ENCODE results near the gene WDR7. TPM values are rescaled to one million over a fixed set of nuclear protein-coding genes. Genes with fewer than 3 reads are reported as not detected.

The WDR7 gene
- total and polyA plus RNA-seq, 10 of the 15 experiments (the other 5 are each of a cell fraction or from before 2014, with no cell fraction given), result 2.8 to 16.5 (median 11.7) TPM

GRCh38 chr18:56672391-56672790 lies 21.2 kb downstream of the WDR7 start:
- RAD21 ChIA-PET (ENCODE audit: unreplicated experiment), result no interaction called here
- no peaks in the 10 kb centered on the region for H4K20me1 ChIP-seq (ENCODE audit: control insufficient read depth, insufficient read depth)
- intact Hi-C loops (cut with micrococcal nuclease; ENCODE audit: unreplicated experiment), result no loop called here
- WGBS (ENCODE audit: insufficient coverage, insufficient replicate concordance, low lambda C conversion rate, missing lambda C conversion rate), result 80% methylated on average over 8 of the region's 8 CpGs
- no peak for FAIRE-seq
- no peak overlapping the region for H3K27ac ChIP-seq (ENCODE audit: control insufficient read depth, insufficient read depth)
- no TSS peak for BruUV-seq (replicated peaks)
- H3K9ac ChIP-seq (ENCODE audit: control insufficient read depth, insufficient read depth, low read length), result no peak overlapping the region
- SMC1A ChIA-PET (ENCODE audit: uncharacterized antibody, unreplicated experiment), result no interaction called here
- H3K4me3 ChIP-seq, result no peak overlapping the region
- peaks cover 2% of the 10 kb centered on the region; the same call in 1 of the 2 replicates for H3K79me2 ChIP-seq (ENCODE audit: control insufficient read depth, insufficient read depth, low read length)
- CTCF ChIA-PET, result no interaction called here
- in situ Hi-C loops (cut with MboI), result no loop called here
- H3K27me3 ChIP-seq (replicated peaks in 1 of 2; ENCODE audit: control insufficient read depth in 2 of 2, insufficient read depth in 2 of 2, low read length in 1 of 2), result no peaks in the 10 kb centered on the region
- no peak for ATAC-seq
- no peaks in the 10 kb centered on the region for H3K9me3 ChIP-seq (replicated peaks; ENCODE audit: control insufficient read depth, insufficient read depth, low read length)
- H3K4me2 ChIP-seq (ENCODE audit: control insufficient read depth, insufficient read depth), result no peak overlapping the region
- no peak for TF ChIP-seq POU2F2 (IDR thresholded peaks at IDR 0.05; ENCODE audit: borderline replicate concordance, low read depth, low read length)
- no peak for TF ChIP-seq POLR2A (IDR thresholded peaks at IDR 0.05; ENCODE audit: low read depth, low read length)
- TF ChIP-seq NFYA (IDR thresholded peaks at IDR 0.05; ENCODE audit: borderline replicate concordance, low read depth, low read length), result no peak
- TF ChIP-seq, protein P1, sequence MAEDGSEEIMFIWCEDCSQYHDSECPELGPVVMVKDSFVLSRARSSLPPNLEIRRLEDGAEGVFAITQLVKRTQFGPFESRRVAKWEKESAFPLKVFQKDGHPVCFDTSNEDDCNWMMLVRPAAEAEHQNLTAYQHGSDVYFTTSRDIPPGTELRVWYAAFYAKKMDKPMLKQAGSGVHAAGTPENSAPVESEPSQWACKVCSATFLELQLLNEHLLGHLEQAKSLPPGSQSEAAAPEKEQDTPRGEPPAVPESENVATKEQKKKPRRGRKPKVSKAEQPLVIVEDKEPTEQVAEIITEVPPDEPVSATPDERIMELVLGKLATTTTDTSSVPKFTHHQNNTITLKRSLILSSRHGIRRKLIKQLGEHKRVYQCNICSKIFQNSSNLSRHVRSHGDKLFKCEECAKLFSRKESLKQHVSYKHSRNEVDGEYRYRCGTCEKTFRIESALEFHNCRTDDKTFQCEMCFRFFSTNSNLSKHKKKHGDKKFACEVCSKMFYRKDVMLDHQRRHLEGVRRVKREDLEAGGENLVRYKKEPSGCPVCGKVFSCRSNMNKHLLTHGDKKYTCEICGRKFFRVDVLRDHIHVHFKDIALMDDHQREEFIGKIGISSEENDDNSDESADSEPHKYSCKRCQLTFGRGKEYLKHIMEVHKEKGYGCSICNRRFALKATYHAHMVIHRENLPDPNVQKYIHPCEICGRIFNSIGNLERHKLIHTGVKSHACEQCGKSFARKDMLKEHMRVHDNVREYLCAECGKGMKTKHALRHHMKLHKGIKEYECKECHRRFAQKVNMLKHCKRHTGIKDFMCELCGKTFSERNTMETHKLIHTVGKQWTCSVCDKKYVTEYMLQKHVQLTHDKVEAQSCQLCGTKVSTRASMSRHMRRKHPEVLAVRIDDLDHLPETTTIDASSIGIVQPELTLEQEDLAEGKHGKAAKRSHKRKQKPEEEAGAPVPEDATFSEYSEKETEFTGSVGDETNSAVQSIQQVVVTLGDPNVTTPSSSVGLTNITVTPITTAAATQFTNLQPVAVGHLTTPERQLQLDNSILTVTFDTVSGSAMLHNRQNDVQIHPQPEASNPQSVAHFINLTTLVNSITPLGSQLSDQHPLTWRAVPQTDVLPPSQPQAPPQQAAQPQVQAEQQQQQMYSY (CRISPR knock-in tag; IDR thresholded peaks at IDR 0.05), result no peak
- TF ChIP-seq, protein P2, sequence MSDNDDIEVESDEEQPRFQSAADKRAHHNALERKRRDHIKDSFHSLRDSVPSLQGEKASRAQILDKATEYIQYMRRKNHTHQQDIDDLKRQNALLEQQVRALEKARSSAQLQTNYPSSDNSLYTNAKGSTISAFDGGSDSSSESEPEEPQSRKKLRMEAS (IDR thresholded peaks at IDR 0.05; ENCODE audit: low read depth, low read length), result no peak
- TF ChIP-seq IKZF2 (IDR thresholded peaks at IDR 0.05), result no peak
- TF ChIP-seq SUPT20H (IDR thresholded peaks at IDR 0.05; ENCODE audit: borderline replicate concordance, control insufficient read depth, low read depth, low read length), result no peak
- no peak for DNase-seq (ENCODE audit: low read depth, low spot score)
- no peak overlapping the region for H2AFZ ChIP-seq (ENCODE audit: control insufficient read depth, low read depth, low read length)
- POLR2A ChIA-PET, result no interaction called here
- H3K4me1 ChIP-seq (ENCODE audit: control insufficient read depth, insufficient read depth, low read length), result peaks cover 7% of the 10 kb centered on the region
- H3K36me3 ChIP-seq (ENCODE audit: control insufficient read depth in 2 of 2, insufficient read depth in 2 of 2, low read length in 1 of 2), result no peaks in the 10 kb centered on the region; a peak in 2 of 4 replicates
